ENCODE data around the gene KRT14.
"Not testable (repeated sequence)": the region's sequence is repeated elsewhere in the genome, so short reads cannot be mapped to it uniquely, and the experiment has no call there.

Gene KRT14

DNA sequence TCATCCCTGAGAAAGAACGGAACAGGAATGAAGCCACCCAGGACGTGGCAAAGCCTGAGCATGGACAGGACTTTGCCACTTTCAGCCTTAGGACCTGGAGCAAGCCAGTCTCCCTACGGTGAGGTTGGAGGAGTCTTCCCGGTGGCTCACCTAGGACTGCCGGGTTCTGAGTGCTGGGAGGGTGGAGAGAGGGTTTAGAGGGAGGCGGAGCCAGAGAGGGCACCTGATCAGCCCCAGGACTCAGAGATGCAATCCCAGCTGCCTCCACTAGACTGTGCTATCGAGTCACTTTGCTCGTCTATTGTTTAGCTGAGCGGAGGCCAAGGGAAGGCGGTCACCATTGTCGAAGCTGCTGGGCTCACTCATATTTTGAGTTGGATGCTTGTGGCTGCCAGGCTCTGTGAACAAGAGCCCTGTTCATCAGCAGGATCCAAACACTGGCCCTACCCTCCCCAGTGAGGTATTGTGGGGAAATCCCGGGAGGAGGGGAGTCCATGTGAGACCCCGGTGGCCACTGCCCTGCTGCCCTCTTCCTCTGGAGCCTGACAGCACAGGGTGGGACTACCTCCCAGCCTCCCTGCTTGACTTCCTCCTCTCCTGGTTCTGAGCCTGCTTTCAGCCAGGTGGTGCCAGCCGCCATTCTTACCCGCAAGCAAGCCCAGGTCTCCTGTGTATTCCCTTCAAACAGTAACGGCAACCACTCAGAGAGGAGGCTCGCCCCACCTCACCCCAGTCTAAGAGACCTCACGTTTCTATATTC lies 7.0 kb downstream of the KRT14 start:
- no peak for DNase-seq (ENCODE audit: low read depth in 2 of 2)

GRCh38 chr17:41578971-41579370 lies 7.7 kb downstream of the KRT14 start:
- no peak for DNase-seq (ENCODE audit: low read depth in 2 of 2)

GRCh38 chr17:41578538-41578937 lies 8.2 kb downstream of the KRT14 start:
- DNase-seq (ENCODE audit: low read depth in 2 of 2), result no peak

- not testable (repeated sequence) for DNase-seq (ENCODE audit: low read depth in 2 of 2)
Measured at GRCh38 chr17:41576740-41577139, 10.0 kb downstream of the KRT14 start.

DNA sequence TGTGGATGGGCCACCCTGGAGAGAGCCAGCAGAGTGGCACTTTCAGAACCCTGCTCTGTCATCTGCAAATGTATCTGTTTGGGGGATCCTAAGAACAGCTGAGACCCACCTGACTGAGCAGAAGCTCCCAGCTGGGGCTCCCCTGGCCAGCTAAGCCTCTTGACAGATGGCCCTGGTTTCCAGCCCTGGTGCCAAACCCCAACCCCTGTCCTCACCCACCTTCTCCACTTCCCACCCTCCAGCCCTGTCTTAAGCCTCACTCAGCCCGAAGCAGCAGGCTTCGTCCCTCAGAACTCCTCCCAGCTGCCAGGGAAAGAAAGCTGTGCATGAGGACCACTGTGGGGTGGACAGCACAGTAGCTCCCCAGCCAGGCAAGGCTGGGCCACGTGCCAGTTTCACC lies 11.4 kb downstream of the KRT14 start:
- DNase-seq (ENCODE audit: low read depth in 2 of 2), result no peak

DNA sequence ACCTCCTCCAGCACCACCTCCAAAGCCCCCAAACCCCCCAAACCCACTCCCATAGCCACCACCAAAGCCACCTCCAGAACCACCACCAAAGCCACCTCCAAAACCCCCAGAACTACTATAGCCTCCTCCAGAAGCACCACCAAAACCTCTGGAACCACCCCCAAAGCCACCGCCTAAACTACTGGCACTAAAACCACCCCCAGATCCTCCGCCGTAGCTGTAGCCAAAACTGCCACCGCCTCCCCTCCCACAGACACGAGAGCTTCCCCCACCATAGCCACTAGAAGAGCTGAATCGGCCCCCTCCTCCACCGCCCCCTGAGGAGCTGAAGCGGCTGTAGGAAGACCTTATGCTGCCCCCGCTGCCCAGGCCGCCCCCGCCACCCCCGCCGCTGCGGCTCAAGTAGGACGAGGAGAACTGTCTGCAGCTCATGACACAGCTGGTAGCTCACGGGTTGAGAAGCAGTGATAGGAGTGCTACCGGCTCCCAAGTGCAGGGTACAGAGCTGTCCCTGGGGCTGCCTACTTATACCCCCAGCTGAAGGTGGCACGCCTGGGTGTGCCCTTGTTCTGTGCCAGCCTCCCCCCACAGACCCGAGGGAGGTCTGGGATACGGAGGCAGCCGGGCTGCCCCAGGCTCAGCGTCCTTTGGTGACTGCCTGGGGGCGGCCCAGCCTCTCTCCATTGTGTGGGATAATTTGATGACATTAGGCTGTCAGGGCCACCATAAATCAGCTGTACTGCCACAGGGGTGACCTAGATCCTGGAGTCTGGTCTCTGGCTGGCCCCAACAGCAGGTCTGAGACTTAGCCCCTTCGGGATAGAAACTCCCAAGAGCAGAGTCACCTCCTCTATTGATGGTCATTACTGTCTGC lies 14.9 kb downstream of the KRT14 start, which contains the start of gene KRT9:
KRT9 (minus strand) TSS at position 499 of the 874 bp plus-strand sequence; CDS start at position 432, 67 bp downstream.
- DNase-seq (ENCODE audit: low read depth in 2 of 2), result no peak

DNA sequence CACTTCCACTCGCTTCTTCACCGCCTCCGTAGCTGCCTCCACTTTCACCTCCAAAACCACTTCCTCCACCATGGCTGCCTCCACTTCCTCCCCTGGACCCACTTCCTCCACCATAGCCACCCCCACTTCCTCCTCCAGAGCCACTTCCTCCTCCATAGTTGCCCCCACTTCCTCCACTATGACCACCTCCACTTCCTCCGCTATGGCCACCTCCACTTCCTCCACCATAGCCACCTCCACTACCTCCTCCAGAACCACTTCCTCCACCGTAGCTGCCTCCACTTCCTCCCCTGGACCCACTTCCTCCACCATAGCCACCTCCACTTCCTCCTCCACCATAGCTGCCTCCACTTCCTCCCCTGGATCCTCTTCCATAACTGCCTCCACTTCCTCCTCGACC lies 19.4 kb downstream of the KRT14 start:
- DNase-seq (ENCODE audit: low read depth in 2 of 2), result no peak

DNA sequence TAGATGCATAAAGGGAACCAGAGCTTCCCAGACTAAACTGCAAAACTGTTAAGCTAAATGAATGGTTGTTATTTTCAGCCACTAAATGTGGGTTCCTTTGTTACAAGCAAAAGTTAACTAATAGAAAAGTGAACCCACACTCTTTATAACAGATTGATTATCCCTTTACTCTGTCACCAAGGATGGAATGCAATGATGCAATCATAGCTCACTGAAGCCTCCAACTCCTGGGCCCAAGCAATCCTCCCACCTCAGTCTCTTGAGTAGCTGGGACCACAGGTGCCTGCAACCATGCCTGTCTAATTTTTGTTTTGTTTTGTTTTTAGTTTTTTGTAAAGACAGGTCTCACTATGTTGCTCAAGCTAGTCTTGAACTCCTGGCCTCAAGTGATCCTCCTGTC lies 21.4 kb downstream of the KRT14 start:
- DNase-seq (ENCODE audit: low read depth in 2 of 2), result no peak

DNA sequence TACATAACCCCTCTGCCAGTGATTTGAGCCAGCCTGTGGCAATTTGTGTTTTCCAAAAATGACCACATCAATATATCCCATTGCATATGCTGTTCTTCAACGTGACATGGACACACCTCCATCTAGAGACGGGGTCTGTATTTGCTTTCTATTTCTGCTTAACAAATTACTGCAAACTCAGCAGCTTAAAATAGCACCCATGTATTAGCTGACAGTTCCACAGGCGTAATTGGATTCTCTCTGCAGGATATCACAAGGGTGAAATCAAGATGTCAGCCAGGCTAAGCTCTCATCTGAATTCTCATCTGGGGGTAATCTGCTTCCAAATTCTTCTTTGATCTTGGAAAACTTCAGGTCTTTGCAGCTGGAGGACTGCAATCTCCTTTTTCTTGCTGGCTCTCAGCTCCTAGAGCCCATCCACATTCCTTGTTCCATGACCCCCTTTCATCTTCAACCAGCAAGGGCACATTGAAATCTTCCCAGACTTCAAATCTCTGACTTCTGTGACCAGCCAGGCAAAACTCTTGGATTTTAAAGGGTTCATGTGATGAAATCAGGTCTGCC lies 23.0 kb downstream of the KRT14 start:
- no peak for DNase-seq (ENCODE audit: low read depth in 2 of 2)

DNA sequence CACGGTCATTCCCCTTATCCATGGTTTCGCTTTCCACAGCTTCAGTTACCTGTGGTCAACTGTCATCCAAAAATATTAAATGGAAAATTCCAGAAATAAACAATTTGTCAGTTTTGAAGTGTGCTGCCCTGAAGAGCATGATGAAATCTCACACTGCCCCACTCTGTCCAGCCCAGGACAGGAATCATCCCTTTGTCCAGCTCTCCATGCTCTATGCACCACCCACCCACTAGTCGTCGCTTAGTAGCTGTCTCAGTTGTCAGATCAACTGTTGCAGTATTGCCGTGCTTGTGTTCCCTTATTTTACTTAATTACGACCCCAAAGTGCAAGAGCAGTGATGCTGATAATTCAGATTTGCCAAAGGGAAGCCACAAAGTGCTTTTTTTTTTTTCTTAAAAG lies 25.1 kb downstream of the KRT14 start:
- no peak for DNase-seq (ENCODE audit: low read depth in 2 of 2)

DNA sequence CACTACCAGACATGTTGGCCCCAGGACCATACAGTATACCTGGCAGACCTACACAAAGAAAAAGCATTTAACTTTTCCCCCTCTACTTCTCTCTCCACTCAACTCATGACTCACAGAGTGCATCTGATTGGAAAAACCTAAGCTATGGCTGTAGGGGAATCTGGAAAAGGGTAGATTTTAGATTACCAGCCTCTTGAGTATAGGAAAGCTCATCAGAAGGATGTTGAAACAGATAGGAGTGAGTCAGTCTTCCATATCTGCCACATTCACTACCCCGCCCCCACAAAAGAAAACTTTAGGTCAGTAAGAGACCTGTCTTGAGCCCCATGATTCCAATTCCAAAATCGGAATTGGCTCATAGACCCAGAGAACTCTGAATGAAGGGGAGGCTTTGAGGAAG lies 27.1 kb downstream of the KRT14 start:
- no peak for DNase-seq (ENCODE audit: low read depth in 2 of 2)

DNA sequence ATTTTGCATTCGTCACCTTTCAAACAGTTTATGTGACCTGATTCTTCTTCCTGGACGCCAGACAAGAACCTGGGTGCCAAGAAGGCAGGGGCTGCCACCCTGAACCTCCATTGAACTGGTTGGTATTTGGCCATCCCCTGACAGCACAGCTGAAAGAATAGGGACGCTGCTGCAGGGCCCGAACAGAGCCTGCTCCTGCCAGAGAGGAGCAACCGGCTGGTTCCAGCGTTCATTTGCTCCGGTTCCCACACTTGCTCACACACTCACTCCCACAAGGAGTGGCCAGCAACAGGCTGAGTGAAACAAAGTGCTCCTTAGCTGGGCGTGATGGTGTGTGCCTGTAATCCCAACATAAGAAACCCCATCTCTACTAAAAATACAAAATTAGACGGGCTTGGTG lies 29.8 kb downstream of the KRT14 start:
- no peak for DNase-seq (ENCODE audit: low read depth in 2 of 2)

GRCh38 chr17:41556306-41556705 lies 30.4 kb downstream of the KRT14 start:
- DNase-seq (ENCODE audit: low read depth in 2 of 2), result no peak

GRCh38 chr17:41555105-41555887 lies 31.4 kb downstream of the KRT14 start:
- no peak for DNase-seq (ENCODE audit: low read depth in 2 of 2)

- no peak for DNase-seq (ENCODE audit: low read depth in 2 of 2)
Measured at GRCh38 chr17:41553987-41554680, 32.6 kb downstream of the KRT14 start.

DNA sequence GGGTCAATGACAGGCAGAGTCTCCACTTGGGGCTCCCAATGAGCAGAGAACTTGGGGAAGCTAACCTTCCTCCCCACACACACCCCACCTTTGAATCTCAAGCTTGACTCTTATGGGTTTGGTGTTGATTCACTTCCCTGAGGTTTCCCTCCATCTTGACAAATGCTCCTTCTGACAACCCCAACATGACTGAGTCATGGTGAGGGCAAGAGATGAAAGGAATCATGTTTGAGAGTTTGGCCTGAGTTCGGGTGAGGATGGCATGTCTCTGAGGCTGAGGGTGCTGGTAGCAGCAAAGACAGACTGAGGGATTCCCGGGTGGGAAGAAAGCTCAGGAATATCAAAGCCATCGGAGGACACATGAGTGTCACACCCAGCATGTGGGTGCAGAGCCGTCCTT lies 33.5 kb downstream of the KRT14 start:
- DNase-seq (ENCODE audit: low read depth in 2 of 2), result no peak

DNA sequence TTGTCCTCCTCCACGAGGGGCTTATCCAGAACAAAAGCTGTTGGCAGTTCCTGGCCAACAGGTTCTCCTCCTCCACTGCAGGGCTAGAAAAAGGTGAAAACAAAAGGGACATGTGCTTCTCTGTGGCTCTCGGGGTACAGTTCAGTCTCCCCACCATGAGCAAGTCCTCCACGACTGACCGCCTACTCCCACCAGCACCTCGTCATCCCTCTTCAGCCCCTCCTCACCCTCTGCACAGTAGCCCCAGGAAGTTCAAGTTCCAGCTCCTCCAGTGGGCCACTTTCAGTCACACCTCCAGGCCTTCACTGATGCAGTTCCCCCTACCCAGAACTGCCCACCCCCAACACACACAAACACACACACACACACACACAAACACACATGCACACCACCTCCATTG lies 34.2 kb downstream of the KRT14 start:
- no peak for DNase-seq (ENCODE audit: low read depth in 2 of 2)

- no peak for DNase-seq (ENCODE audit: low read depth in 2 of 2)
Measured at GRCh38 chr17:41551365-41551764, 35.3 kb downstream of the KRT14 start.

DNA sequence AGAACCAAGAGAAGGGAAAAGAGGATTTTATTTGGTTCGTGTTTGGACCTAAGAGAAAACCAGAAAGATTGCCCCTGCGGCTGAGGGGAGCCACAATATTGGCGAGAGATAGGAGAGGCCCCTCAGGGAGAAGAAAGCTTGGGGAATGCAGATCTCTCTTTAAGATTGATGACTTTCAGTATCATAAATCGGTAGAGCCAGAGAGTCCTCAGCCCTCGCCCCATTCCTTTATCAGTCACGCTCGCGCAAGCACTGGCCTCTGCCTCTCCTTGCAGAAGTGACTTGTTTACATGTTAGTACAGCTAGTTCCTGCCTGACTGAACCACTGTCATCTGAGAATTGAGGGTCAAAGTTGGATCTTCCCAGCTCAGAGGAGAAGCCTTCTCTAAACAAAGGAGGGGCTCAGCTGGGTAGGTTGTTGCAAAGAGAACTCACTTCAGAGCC lies 37.1 kb downstream of the KRT14 start:
- no peak for DNase-seq (ENCODE audit: low read depth in 2 of 2)

DNA sequence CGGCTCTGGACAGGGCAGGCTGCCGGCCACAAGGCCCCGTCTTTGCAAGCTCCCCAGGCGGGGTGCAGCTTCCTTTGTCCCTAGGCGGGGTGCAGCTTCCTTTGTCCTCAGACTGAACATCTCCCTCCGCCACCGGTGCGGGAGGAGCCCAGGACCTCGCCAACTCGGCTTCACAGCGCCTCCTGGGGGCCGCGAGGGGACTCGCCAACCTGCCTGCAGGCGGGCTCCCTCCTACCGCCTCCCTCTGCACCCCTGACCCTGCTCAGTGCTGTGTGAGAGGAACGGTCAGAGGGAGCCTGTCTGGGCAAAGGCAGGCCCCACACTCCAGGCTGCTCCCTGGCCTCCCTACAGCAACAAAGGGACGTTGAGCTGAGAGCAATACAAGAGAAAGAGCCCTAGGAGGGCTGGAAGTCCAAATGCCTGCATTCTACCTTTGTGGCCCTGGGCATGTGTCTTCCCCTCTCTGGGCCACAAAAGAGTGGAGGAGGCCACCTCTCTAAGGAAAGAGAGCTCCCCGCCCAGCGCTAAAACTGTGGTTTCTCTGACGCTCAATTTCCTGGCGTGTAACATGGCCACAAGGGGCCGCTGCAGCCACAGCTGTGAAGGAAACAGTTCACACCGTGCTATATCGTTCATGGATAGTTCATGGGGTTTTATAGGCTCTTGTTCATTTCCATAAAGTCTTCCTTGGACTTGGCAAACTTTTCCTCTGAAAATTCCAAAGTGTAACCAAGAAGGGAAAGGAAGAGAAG lies 37.7 kb downstream of the KRT14 start:
- DNase-seq (ENCODE audit: low read depth in 2 of 2), result peak; percentile 48 to 61
